ENCODE data around the gene MREG. TPM values are rescaled to one million over a fixed set of nuclear protein-coding genes. Genes with fewer than 3 reads are reported as not detected.
"Not testable (repeated sequence)": the region's sequence is repeated elsewhere in the genome, so short reads cannot be mapped to it uniquely, and the experiment has no call there.

MREG gene
- total RNA-seq, 1 donor from 2014 or later = 11.9 TPM

- Mint-ChIP-seq H3K4me1 (peaks cover 10% of the 10 kb centered on the region), H3K36me3 (peaks cover 8% of the 10 kb centered on the region), H3K27me3 (ENCODE audit: low read depth) (no peaks in the 10 kb centered on the region), H3K27ac (no peak overlapping the region), H3K4me3 (no peak overlapping the region), H3K9me3 (peaks cover 2% of the 10 kb centered on the region)
- no peak for TF ChIP-seq CTCF (IDR thresholded peaks at IDR 0.05; ENCODE audit: unreplicated experiment)
- no peak for DNase-seq (ENCODE audit: low spot score in 2 of 2, unreplicated experiment in 2 of 2)
Measured at GRCh38 chr2:215998636-215999035, 14.7 kb downstream of the MREG start.

- no peak for TF ChIP-seq CTCF (IDR thresholded peaks at IDR 0.05; ENCODE audit: unreplicated experiment)
- Mint-ChIP-seq H3K4me1 (peaks cover 4% of the 10 kb centered on the region), H3K9me3 (peaks cover 16% of the 10 kb centered on the region), H3K36me3 (peaks cover 22% of the 10 kb centered on the region), H3K4me3 (no peak overlapping the region), H3K27ac (no peak overlapping the region), H3K27me3 (ENCODE audit: low read depth) (no peaks in the 10 kb centered on the region)
- DNase-seq (ENCODE audit: low spot score in 2 of 2, unreplicated experiment in 2 of 2) = no peak
Measured at GRCh38 chr2:215997219-215997618, 16.1 kb downstream of the MREG start.

GRCh38 chr2:215994911-215995310 is 18.4 kb downstream of the MREG start:
- H3K27ac Mint-ChIP-seq = peak overlapping the region; percentile 10
- no peak overlapping the region for H3K4me3 Mint-ChIP-seq
- TF ChIP-seq CTCF (IDR thresholded peaks at IDR 0.05; ENCODE audit: unreplicated experiment) = no peak
- peaks cover 36% of the 10 kb centered on the region for H3K9me3 Mint-ChIP-seq
- no peaks in the 10 kb centered on the region for H3K27me3 Mint-ChIP-seq (ENCODE audit: low read depth)
- peaks cover 44% of the 10 kb centered on the region for H3K36me3 Mint-ChIP-seq
- no peak for DNase-seq (ENCODE audit: low spot score in 2 of 2, unreplicated experiment in 2 of 2)
- H3K4me1 Mint-ChIP-seq = peaks cover 3% of the 10 kb centered on the region

- Mint-ChIP-seq H3K9me3 (peaks cover 73% of the 10 kb centered on the region), H3K36me3 (peaks cover 71% of the 10 kb centered on the region)
- H3K4me3 Mint-ChIP-seq; DNase-seq (ENCODE audit: low spot score in 2 of 2, unreplicated experiment in 2 of 2); H3K4me1 Mint-ChIP-seq; H3K27me3 Mint-ChIP-seq (ENCODE audit: low read depth); H3K27ac Mint-ChIP-seq: not testable (repeated sequence)
Measured at GRCh38 chr2:215988556-215989207, 24.7 kb downstream of the MREG start.

GRCh38 chr2:215985257-215985656 is 28.1 kb downstream of the MREG start:
- Mint-ChIP-seq H3K9me3 (peaks cover 45% of the 10 kb centered on the region), H3K27ac (no peak overlapping the region), H3K4me3 (no peak overlapping the region), H3K27me3 (ENCODE audit: low read depth) (no peaks in the 10 kb centered on the region), H3K4me1 (no peaks in the 10 kb centered on the region), H3K36me3 (peaks cover 48% of the 10 kb centered on the region)
- TF ChIP-seq CTCF (IDR thresholded peaks at IDR 0.05; ENCODE audit: unreplicated experiment) = no peak
- no peak for DNase-seq (ENCODE audit: low spot score in 2 of 2, unreplicated experiment in 2 of 2)

- H3K27ac Mint-ChIP-seq = no peak overlapping the region
- TF ChIP-seq CTCF (IDR thresholded peaks at IDR 0.05; ENCODE audit: unreplicated experiment) = no peak
- no peak for DNase-seq (ENCODE audit: low spot score in 2 of 2, unreplicated experiment in 2 of 2)
- H3K9me3 Mint-ChIP-seq = peaks cover 40% of the 10 kb centered on the region
- no peaks in the 10 kb centered on the region for H3K27me3 Mint-ChIP-seq (ENCODE audit: low read depth)
- no peaks in the 10 kb centered on the region for H3K4me1 Mint-ChIP-seq
- peaks cover 42% of the 10 kb centered on the region for H3K36me3 Mint-ChIP-seq
- no peak overlapping the region for H3K4me3 Mint-ChIP-seq
Measured at GRCh38 chr2:215984661-215985060, 28.7 kb downstream of the MREG start.

Data from mesothelial cell of epicardium (in vitro differentiated cells).